Bronchial epithelial cell (primary cell): ENCODE results near the gene COBL. TPM values are rescaled to one million over a fixed set of nuclear protein-coding genes. Genes with fewer than 3 reads are reported as not detected.

Experiments used
- DNase-seq: peaks from one replicate; pipeline ENCODE4 v3.0.0-alpha.2; 2010; ENCODE audit warnings: low read depth
- FAIRE-seq: peaks from 2 replicates; lab custom pipeline; 2011; peaks lifted over from hg19 to GRCh38; lab: Jason Lieb, UNC
- H3K27me3 ChIP-seq: 2 replicates; pipeline ENCODE4 v1.5.1; 2011; ENCODE audit warnings: low read length; ENCODE audit not compliant: control insufficient read depth, insufficient read depth
- H3K36me3 ChIP-seq: 2 replicates; pipeline ENCODE4 v1.5.1; 2011; ENCODE audit warnings: low read length; ENCODE audit not compliant: control insufficient read depth, insufficient read depth
- H3K4me3 ChIP-seq: 2 replicates; pipeline ENCODE4 v1.5.1; 2011; ENCODE audit warnings: mild to moderate bottlenecking, low read depth, low read length, control low read depth
- CTCF ChIP-seq: IDR thresholded peaks from 2 replicates; pipeline ENCODE4 v1.5.1; 2011; ENCODE audit warnings: mild to moderate bottlenecking, moderate library complexity, low read length, control low read depth, inconsistent platforms; ENCODE audit not compliant: insufficient read depth, severe bottlenecking
- total RNA-seq: library from RNA; depleted of rRNA; stranded (reverse); fragments of >200 nt; gene quantifications from 2 replicates; pipeline ENCODE4 v1.2.1, GENCODE V29; 2014

The COBL gene
- total RNA-seq, 1 donor from 2014 or later, result 1.1 TPM

GRCh38 chr7:51308265-51308664 is 8.3 kb downstream of the COBL start:
- FAIRE-seq, result no peak
- H3K36me3 ChIP-seq, result no peaks in the 10 kb centered on the region
- H3K27me3 ChIP-seq, result no peaks in the 10 kb centered on the region
- no peak for TF ChIP-seq CTCF
- no peak overlapping the region for H3K4me3 ChIP-seq
- no peak for DNase-seq

- no peaks in the 10 kb centered on the region for H3K36me3 ChIP-seq
- no peak for FAIRE-seq
- no peak for TF ChIP-seq CTCF
- no peak overlapping the region for H3K4me3 ChIP-seq
- H3K27me3 ChIP-seq, result no peaks in the 10 kb centered on the region
- no peak for DNase-seq
Measured at GRCh38 chr7:51307651-51308210, 8.9 kb downstream of the COBL start.

- no peak for DNase-seq
- H3K27me3 ChIP-seq, result no peaks in the 10 kb centered on the region
- FAIRE-seq, result no peak
- no peak for TF ChIP-seq CTCF
- no peak overlapping the region for H3K4me3 ChIP-seq
- H3K36me3 ChIP-seq, result no peaks in the 10 kb centered on the region
Measured at GRCh38 chr7:51306761-51307160, 9.8 kb downstream of the COBL start.

GRCh38 chr7:51304729-51305128 is 11.9 kb downstream of the COBL start:
- no peak for TF ChIP-seq CTCF
- FAIRE-seq (no peak), DNase-seq (no peak)
- Histone ChIP-seq H3K4me3 (no peak overlapping the region), H3K27me3 (no peaks in the 10 kb centered on the region), H3K36me3 (no peaks in the 10 kb centered on the region)

- TF ChIP-seq CTCF, result no peak
- H3K4me3 ChIP-seq, result no peak overlapping the region
- no peaks in the 10 kb centered on the region for H3K36me3 ChIP-seq
- FAIRE-seq, result no peak
- no peak for DNase-seq
- H3K27me3 ChIP-seq, result no peaks in the 10 kb centered on the region
Measured at GRCh38 chr7:51303142-51303525, 13.5 kb downstream of the COBL start.

- no peaks in the 10 kb centered on the region for H3K27me3 ChIP-seq
- DNase-seq, result no peak
- FAIRE-seq, result no peak
- no peak for TF ChIP-seq CTCF
- H3K4me3 ChIP-seq, result no peak overlapping the region
- no peaks in the 10 kb centered on the region for H3K36me3 ChIP-seq
Measured at GRCh38 chr7:51301806-51302205, 14.8 kb downstream of the COBL start.
